IMR-90 (cell line): ENCODE data around the gene MYH11.

Source experiments
- CHD1 ChIP-seq: IDR thresholded peaks from 2 replicates; pipeline ENCODE4 v1.6.1; 2012; ENCODE audit warnings: low read depth, low read length, improper control_type of control experiment
- CTCF ChIP-seq: conservative IDR thresholded peaks from 2 replicates; pipeline ENCODE4 v1.5.1; 2012; ENCODE audit warnings: mild to moderate bottlenecking, low read depth, low read length, improper control_type of control experiment
- MAZ ChIP-seq: IDR thresholded peaks from 2 replicates; pipeline ENCODE4 v1.6.1; 2012; ENCODE audit warnings: low read depth, mild to moderate bottlenecking, low read length, improper control_type of control experiment, moderate library complexity, borderline replicate concordance
- POLR2A ChIP-seq: IDR thresholded peaks from 2 replicates; pipeline ENCODE4 v1.6.1; 2012; ENCODE audit warnings: mild to moderate bottlenecking, low read depth, low read length
- USF2 ChIP-seq: fragments of 150-350 bp; IDR thresholded peaks from 2 replicates; pipeline ENCODE4 v1.6.1; 2017; ENCODE audit warnings: mild to moderate bottlenecking, antibody characterized with exemption, low read length, low read depth

- TF ChIP-seq CTCF = no peak
- no peak for TF ChIP-seq MAZ
- TF ChIP-seq USF2 = no peak
- TF ChIP-seq POLR2A = no peak
- no peak for TF ChIP-seq CHD1
These were observed 41.8 kb upstream of the MYH11 start for GRCh38 chr16:15898654-15899053.
